WI38 (cell line): ENCODE measurements around the gene MINDY4.

Source experiments
- H3K4me3 ChIP-seq: 2 replicates; pipeline ENCODE4 v1.5.1; 2011; ENCODE audit warnings: low read depth, mild to moderate bottlenecking, control low read depth, low read length
- TF ChIP-seq, protein P1 (sequence below): IDR thresholded peaks from 2 replicates; pipeline ENCODE4 v1.5.1; 2012; ENCODE audit warnings: low read depth, mild to moderate bottlenecking, control low read depth, low read length

The MINDY4 gene

DNA sequence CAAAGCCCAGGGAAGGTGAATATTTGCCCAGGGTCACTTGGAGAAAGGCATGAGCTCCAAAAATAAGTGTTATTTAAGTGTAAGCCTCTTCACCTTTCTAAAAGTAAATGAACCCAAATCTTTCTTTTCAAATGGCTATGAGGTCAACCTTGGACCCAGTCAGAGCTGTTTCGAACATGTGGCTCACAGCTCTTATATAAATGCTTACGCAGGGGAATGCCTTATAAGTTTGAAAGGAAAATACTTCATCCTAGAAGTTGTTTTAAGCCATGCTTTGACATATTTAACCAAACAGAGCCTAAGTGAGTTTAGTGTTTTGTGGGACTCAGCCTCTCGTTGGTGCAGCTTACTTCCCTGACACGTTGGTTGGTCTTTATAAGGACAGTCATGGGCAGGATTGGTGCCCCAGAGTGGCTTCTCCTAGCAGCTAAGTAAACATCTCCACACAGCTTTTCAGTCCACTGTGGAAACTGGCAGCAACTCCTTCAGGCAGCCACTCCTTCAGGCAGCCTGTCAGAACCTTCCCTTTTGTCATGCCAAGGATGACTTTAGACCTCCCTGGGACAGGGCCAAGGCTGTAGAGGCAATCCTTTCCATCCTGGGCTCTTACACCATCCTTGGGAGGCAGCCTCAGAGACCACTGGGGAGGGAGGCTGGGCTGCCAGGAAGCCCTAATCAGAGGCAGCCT lies 43.6 kb downstream of the MINDY4 start:
- no peak overlapping the region for H3K4me3 ChIP-seq
- TF ChIP-seq, protein P1, sequence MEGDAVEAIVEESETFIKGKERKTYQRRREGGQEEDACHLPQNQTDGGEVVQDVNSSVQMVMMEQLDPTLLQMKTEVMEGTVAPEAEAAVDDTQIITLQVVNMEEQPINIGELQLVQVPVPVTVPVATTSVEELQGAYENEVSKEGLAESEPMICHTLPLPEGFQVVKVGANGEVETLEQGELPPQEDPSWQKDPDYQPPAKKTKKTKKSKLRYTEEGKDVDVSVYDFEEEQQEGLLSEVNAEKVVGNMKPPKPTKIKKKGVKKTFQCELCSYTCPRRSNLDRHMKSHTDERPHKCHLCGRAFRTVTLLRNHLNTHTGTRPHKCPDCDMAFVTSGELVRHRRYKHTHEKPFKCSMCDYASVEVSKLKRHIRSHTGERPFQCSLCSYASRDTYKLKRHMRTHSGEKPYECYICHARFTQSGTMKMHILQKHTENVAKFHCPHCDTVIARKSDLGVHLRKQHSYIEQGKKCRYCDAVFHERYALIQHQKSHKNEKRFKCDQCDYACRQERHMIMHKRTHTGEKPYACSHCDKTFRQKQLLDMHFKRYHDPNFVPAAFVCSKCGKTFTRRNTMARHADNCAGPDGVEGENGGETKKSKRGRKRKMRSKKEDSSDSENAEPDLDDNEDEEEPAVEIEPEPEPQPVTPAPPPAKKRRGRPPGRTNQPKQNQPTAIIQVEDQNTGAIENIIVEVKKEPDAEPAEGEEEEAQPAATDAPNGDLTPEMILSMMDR: no peak

DNA sequence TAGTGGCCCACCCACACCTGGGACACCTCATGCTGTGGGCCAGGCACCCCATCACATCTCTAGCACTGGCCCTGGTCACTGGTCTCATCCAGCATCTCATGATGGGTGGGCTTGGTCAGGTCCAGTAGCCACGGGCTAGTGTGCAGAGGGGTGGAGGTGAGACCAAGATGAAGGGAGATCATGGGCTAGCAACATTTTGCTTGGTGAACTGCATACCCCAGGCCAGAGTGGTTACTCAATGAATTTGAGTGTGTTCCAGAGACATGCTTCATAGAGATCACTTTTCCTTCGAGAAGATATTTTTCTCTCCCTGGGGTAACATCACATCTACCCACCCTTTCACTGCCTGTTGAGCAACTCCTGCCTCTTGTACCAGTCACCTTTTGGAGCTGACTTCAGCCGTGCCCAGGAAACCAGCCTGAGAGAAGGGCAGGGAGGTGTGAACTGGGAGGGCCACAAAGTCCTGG lies 44.2 kb downstream of the MINDY4 start:
- TF ChIP-seq, protein P1: no peak
- H3K4me3 ChIP-seq: no peak overlapping the region

DNA sequence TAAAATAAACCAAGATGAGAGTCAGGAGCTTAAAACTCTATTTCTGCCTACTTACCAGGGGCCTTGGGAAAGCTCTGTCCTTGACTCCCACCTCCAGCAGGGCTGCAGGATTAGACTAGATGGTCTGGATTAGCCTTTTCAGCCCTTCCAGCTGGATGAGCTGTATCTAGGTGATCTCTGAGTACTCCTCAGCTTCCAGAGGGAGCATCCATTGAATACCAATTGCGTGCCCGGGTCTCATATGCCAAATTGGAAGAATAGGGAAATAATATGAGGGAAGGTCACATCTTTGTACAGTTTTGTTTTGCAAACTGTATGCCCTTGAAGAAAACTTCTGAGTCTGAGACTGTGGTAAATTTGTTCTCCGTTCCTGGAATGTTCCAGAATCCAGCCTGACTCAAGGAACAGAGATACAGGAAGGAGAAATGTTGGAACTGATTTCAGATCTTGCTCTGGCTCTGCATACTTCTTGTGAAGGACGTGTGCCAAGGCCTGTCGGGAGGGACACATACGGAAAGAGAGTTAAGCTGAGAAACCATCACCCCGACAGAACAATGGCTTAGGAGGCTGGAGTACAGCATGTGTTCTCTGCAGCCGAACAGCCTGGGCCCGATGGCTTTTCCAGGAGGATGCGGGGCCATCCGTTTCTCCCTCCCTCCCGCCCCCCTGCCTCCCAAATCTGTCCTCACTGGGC lies 44.9 kb downstream of the MINDY4 start:
- H3K4me3 ChIP-seq: no peak overlapping the region
- TF ChIP-seq, protein P1: no peak

DNA sequence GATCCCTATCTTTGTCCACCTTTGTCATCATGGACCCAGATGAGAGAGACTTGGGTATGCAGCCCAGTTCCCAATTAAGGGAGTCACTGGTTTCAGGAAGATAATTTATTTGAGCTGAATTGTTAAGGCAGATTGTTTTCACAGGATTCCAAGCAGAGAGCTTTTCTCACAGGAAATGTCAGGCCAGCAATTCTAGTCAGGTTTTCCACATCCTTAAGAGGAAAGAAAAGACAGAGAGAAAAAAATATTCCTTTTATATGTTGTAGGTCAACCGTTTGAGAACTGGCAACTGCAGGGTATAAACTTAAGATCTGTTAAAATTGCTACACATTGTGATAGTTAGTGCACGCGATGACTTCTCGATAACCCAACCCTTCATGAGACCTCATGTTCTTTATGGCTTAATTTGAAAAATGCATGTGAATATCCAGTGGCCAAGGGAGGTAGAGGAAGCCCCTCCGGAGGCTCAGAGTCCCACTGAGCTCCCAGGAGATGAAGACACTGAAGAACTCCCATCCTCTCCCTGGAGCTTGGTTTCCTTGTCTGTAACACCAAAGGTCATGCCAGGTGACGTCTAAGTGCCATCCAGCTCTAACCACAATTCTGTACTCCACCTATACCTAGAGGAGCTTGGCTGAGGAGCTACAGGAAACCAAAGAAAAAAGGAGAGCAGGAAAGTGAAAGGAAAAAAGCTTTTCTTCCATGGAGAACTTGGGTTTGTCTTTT lies 45.6 kb downstream of the MINDY4 start:
- H3K4me3 ChIP-seq: no peak overlapping the region
- TF ChIP-seq, protein P1: no peak

DNA sequence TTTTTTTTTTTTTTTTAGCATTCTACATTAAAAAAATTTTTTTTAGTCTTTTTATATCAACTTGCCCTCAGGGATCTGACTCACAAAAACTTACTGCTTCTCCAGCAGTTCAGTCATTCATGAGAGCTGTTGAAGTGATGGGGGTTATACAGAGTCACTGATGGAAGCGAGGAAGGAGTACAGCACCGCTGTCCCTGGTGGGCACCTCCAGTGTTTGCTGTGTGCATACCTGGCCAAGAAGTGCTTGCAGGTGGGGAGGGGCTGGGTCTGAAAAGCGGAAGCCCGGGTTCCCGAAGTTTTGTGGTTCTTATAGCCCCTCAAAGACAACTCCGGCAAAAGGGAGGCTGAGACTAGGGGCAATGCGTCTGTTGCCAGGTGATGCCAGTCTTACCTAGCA lies 46.2 kb downstream of the MINDY4 start:
- TF ChIP-seq, protein P1: no peak
- H3K4me3 ChIP-seq: no peak overlapping the region

DNA sequence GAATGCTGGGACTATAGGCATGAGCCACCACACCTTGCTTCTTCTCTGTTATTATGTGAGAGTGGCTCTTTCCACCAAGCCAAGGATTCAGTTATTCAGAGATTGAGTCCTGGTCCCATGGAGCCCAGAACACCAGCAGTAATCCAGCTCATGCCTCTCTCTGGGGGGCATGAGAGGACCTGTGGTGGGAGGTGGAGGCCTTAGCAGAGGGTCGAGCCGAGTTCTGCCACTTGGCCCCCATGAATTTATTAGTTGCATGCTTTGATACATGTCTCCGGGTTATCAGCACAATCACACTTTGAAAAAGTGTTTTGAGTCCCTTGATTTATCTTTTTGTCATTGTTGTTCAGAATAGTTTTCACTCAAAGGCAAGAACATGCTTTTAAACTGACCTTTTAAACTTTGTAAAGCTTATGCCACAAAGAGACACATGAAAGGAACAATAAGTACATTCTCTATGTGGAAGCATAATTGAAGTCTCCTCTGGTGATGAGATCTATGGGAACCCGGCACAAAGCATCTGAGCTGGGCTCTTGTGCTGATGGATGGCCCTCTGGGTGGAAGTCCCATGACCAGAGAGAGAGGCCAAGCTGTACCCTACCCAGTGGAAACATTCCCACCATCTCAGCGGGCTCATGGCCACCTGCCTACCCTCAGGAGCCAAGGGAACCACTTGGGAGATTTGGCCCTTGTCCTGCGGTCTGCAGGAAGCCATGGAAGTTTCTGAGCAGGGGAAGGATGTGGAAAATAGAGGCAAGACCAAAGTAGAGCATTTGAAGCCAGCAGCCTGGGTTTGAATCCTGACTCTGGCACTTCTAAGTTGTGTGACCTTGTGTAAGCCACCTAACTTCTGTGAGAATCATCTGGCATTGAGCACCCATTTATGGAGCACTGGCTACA lies 53.9 kb downstream of the MINDY4 start:
- TF ChIP-seq, protein P1: no peak
- no peak overlapping the region for H3K4me3 ChIP-seq
